Breast epithelium (tissue), 4 donors: ENCODE results near the gene KCNK7. TPM values are rescaled to one million over a fixed set of nuclear protein-coding genes. Genes with fewer than 3 reads are reported as not detected.

Source experiments
- DNase-seq, 2 donors: peaks; one replicate each; pipeline ENCODE4 v3.0.0-alpha.2; 2019; ENCODE audit warnings: low spot score in 2 of 2
- H3K27ac ChIP-seq, 2 donors: fragments of 200-600 bp; sonication (generic) in 1 of 2; one replicate each; pipeline ENCODE4 v1.5.1; 2016 to 2019; ENCODE audit warnings: mild to moderate bottlenecking in 1 of 2
- H3K27me3 ChIP-seq, 2 donors: fragments of 200-600 bp; sonication (generic) in 1 of 2; one replicate each; pipeline versions ENCODE4 v1.5.1 to v1.6.0; 2017 to 2019; ENCODE audit warnings: control low read depth in 1 of 2, mild to moderate bottlenecking in 1 of 2
- H3K36me3 ChIP-seq: fragments of 200-600 bp; one replicate; pipeline ENCODE4 v1.5.1; 2019
- H3K4me1 ChIP-seq, 2 donors: fragments of 200-600 bp; sonication (generic); one replicate each; pipeline ENCODE4 v1.5.1; 2016 to 2019; ENCODE audit warnings: control low read depth in 1 of 2
- H3K4me3 ChIP-seq, 3 donors: fragments of 200-600 bp; sonication (generic); 1 replicate in 2 of 3; 2 replicates in 1 of 3; pipeline ENCODE4 v1.5.1; 2016 to 2019; ENCODE audit warnings: mild to moderate bottlenecking in 3 of 3, moderate library complexity in 2 of 3
- H3K9me3 ChIP-seq, 2 donors: fragments of 200-600 bp; sonication (generic) in 1 of 2; one replicate each; pipeline ENCODE4 v1.5.1; 2016 to 2019; ENCODE audit warnings: control low read depth in 1 of 2
- POLR2A ChIP-seq: fragments of 450-650 bp; IDR thresholded peaks from one replicate; pipeline ENCODE4 v1.6.1; 2016; ENCODE audit warnings: antibody characterized with exemption, mild to moderate bottlenecking, moderate library complexity
- POLR2AphosphoS5 ChIP-seq, 3 donors: sonication (generic); formaldehyde crosslinking; IDR thresholded peaks; one replicate each; pipeline ENCODE4 v1.6.1; 2017; ENCODE audit warnings: antibody characterized with exemption in 3 of 3
- intact Hi-C: fragments of 100-400 bp; cut with DNase I; formaldehyde crosslinking; loops from one replicate; pipeline ENCODE4 v1.15.1; 2023; ENCODE audit warnings: low total_unique reads
- total RNA-seq, 3 donors: library from RNA; depleted of rRNA; stranded (reverse); fragments of >200 nt; gene quantifications; one replicate each; pipeline ENCODE4 v1.1.0, GENCODE V29; 2016
- TF ChIP-seq, protein P1 (sequence below), 3 donors: fragments of 450-650 bp; IDR thresholded peaks; one replicate each; pipeline ENCODE4 v1.5.1; 2016 to 2017; ENCODE audit warnings: antibody characterized with exemption in 3 of 3, mild to moderate bottlenecking in 3 of 3, moderate library complexity in 3 of 3

The KCNK7 gene
- total RNA-seq, 3 donors from 2014 or later: 0.33 to 2.2 (median 0.80) TPM

DNA sequence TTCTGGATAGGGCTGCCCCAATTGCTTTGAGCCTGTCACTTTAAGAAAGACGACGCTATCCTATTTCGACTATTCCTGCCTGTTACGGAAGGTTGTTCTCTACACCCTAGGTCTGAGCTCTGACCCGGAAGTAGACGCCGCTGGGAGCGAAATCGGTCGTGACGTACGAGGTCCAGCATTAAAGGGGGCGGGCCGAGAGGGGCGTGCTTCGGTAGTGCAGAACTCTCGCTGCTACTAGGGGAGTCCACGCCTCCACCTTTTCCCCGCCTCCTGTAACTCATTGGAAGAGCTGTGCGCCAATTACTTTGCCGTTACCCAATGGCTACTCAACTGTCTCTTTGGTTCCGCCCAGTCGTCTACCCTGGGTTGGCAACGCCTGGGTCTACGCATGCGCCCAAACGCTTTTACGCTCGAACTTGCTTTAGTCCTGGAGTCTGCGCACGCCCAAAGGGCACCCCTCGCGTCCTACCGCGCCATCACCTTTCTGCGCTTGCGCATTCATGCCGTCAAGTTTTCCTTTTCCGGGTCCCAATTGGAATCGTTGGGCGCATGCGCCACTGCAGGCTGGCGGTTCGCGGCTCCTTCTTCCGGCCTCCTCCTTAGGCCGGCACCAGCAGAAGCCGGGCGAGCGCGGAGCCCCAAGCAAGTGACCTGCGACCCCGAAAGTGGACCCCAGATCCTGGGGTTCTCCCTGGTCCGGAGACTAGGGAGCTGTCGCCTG lies 19.8 kb upstream of the KCNK7 start, which contains the start of gene PCNX3:
Gene PCNX3 (plus strand): TSS at position 548 of the 721 bp plus-strand sequence. CDS start 536 bp downstream, outside the sequence.
- peak within 1 kb of the TSS; percentile 95 to 97 (median 97) for H3K4me3 ChIP-seq
- H3K27ac ChIP-seq: peak within 1 kb of the TSS; percentile 93 to 97
- DNase-seq: peak; percentile 100
- intact Hi-C loops: no loop called here
- H3K27me3 ChIP-seq: no peaks in the 10 kb centered on the region
- H3K9me3 ChIP-seq: no peaks in the 10 kb centered on the region
- TF ChIP-seq, protein P1, sequence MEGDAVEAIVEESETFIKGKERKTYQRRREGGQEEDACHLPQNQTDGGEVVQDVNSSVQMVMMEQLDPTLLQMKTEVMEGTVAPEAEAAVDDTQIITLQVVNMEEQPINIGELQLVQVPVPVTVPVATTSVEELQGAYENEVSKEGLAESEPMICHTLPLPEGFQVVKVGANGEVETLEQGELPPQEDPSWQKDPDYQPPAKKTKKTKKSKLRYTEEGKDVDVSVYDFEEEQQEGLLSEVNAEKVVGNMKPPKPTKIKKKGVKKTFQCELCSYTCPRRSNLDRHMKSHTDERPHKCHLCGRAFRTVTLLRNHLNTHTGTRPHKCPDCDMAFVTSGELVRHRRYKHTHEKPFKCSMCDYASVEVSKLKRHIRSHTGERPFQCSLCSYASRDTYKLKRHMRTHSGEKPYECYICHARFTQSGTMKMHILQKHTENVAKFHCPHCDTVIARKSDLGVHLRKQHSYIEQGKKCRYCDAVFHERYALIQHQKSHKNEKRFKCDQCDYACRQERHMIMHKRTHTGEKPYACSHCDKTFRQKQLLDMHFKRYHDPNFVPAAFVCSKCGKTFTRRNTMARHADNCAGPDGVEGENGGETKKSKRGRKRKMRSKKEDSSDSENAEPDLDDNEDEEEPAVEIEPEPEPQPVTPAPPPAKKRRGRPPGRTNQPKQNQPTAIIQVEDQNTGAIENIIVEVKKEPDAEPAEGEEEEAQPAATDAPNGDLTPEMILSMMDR (IDR thresholded peaks at IDR 0.05): peak in 1 of 3 donors; percentile 7
- TF ChIP-seq POLR2A (peak; percentile 42), POLR2AphosphoS5 (IDR thresholded peaks at IDR 0.05) (peak; percentile 36 to 80 (median 57))
- peaks cover 12 to 29% of the 10 kb centered on the region in 2 donors for H3K4me1 ChIP-seq
- no peaks in the 10 kb centered on the region for H3K36me3 ChIP-seq

DNA sequence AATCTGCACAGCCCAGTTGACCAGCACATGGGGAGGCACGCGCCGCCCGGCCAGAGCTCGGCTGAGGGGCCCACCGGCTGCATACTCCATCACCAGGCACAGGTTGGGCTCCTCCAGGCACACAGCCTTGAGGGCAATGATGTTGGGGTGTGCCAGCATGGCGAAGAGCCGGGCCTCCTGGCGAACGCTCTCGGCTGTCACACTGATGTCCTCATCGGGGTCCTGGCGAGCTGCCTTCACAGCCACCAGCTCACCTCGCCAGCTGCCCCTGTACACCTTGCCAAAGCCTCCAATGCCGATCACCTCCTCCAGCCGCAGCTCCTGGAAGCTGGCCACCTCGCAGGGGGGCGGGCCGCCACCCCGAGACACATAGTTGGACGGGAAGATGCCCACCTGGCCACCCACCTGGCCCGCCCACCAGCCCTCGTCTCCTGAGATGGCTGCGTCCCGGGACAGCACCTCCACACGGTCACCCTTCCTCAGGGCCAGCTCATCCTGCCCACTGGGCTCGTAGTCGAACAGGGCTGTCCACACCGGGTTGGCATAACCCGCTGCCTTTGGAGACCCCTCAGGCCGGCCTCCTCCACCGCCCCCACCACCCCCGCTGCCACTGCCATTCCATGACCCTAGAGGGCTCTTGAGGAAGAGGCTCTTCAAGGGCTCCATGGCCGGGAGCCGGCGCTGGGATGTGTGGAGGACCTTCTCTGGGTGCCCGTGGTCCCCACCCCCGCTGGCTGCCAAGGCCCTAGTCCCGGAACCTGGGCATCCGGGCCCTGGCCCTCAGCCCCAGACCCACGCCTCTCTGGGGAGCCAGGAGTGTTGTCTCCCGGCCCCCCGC lies 17.7 kb upstream of the KCNK7 start:
- Histone ChIP-seq H3K36me3 (no peaks in the 10 kb centered on the region), H3K9me3 (no peaks in the 10 kb centered on the region), H3K4me3 (peak overlapping the region; percentile 95 to 97 (median 97)), H3K27me3 (no peaks in the 10 kb centered on the region), H3K4me1 (peaks cover 12 to 29% of the 10 kb centered on the region in 2 donors), H3K27ac (peak overlapping the region; percentile 93 to 97)
- DNase-seq: peak in 1 of 2 donors; percentile 51
- intact Hi-C loops: loop anchor here (5.0 kb wide), 1 partner anchor 36 kb away; the partner anchor contains the start of gene EHBP1L1
- TF ChIP-seq, protein P1 (IDR thresholded peaks at IDR 0.05): no peak
- TF ChIP-seq POLR2A (no peak), POLR2AphosphoS5 (IDR thresholded peaks at IDR 0.05) (no peak)

DNA sequence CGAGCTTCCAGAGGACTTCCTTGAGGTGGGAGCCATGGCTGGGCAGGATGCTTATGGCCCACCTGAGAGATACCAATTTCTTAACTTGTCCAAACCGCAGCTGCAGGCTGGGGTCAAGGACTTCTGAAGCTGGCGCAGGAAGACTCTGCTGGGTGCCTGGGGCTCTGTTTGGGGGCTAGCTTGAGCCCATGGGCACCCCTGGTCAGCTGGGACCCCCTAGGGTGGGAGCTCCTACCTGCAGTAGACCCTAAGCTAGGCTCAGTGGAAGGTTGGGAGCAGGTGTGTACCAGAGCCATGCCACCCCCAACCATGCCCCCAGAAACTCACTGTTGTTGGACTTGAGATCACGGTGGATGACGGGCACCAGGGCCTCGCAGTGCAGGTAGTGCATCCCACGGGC lies 17.1 kb upstream of the KCNK7 start:
- H3K4me1 ChIP-seq: peaks cover 12 to 32% of the 10 kb centered on the region in 2 donors

DNA sequence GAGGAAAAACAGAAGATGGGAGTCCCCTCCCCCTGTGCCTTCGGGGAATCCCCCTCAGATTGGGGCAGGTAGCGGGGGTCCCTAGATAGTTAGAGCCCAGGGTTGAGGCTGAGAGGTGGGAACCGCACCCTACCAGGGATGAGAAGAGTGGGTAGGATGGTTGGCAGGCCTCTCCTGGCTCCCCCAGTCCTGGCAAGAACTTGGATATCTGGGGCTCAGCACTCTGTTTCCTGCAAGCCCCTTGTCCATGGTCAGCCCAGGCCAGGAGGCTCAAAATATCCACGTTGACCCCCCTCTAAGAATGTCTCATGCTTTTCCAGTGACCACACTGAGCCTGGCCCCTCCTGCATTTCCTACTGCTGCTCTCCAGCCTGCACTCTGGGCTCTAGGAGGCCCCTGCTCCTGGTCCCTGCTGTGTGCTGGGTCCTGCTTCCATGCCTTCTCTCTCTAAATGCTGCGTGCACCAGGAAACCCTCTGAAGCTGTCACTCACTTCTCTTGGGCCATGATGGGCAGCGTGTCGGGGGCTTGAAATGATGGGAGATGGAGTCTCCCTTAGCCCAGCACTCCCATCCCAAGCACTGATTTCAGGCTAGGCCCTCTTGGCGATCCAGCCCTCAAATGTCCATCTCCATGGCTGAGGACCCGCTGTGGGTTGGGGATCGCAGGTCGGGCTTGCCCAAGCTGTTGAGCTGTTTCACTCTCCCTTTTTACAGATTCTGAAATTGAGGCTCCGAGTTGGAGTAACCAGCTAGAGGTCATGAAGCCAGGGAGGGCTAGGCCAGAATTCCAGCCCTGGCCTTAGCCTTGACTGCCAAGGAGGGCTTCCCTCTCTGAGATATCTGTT lies 16.4 kb upstream of the KCNK7 start:
- H3K9me3 ChIP-seq: no peaks in the 10 kb centered on the region
- intact Hi-C loops: loop anchor here (5.0 kb wide), 1 partner anchor 35 kb away; the partner anchor contains the start of gene EHBP1L1
- peak overlapping the region; percentile 42 to 97 for H3K27ac ChIP-seq
- H3K4me3 ChIP-seq: peak overlapping the region; percentile 95 to 97 (median 97)
- H3K36me3 ChIP-seq: no peaks in the 10 kb centered on the region
- peaks cover 12 to 31% of the 10 kb centered on the region in 2 donors for H3K4me1 ChIP-seq
- no peaks in the 10 kb centered on the region for H3K27me3 ChIP-seq
- no peak for DNase-seq
- TF ChIP-seq, protein P1 (IDR thresholded peaks at IDR 0.05): no peak
- TF ChIP-seq POLR2A (no peak), POLR2AphosphoS5 (IDR thresholded peaks at IDR 0.05) (no peak)

More for the DNA sequence above, 17.1 kb upstream of the KCNK7 start:
- TF ChIP-seq POLR2AphosphoS5 (IDR thresholded peaks at IDR 0.05) (no peak), POLR2A (no peak)
- TF ChIP-seq, protein P1 (IDR thresholded peaks at IDR 0.05): no peak
- Histone ChIP-seq H3K36me3 (no peaks in the 10 kb centered on the region), H3K9me3 (no peaks in the 10 kb centered on the region), H3K27me3 (no peaks in the 10 kb centered on the region), H3K4me3 (peak overlapping the region; percentile 95 to 97 (median 97)), H3K27ac (peak overlapping the region; percentile 93 to 97)
- DNase-seq: no peak
- intact Hi-C loops: loop anchor here (5.0 kb wide), 1 partner anchor 35 kb away; the partner anchor contains the start of gene EHBP1L1
